Measurements from ENCODE around the gene HERC4. TPM values are rescaled to one million over a fixed set of nuclear protein-coding genes. Genes with fewer than 3 reads are reported as not detected.

The HERC4 gene
- polyA plus RNA-seq, 4 donors, result 13.5 to 40.5 (median 30.7) TPM

Other genes starting within 250 kb of the HERC4 start
- 1 to 10 TPM; 4.6 to 7.8 (median 6.7) TPM for gene DNAJC12, start 237.1 kb downstream of the HERC4 start, polyA plus RNA-seq
- gene SIRT1, start 190.6 kb downstream of the HERC4 start, polyA plus RNA-seq, result 10 to 100 TPM in 2 of 4 donors, 1 to 10 TPM in 2; 8.9 to 23.0 (median 10.4) TPM
- under 1 TPM; under 0.01 to 0.54 (median 0.12) TPM for gene MYPN, start 34.2 kb upstream of the HERC4 start, polyA plus RNA-seq
- gene ATOH7, start 156.8 kb upstream of the HERC4 start, polyA plus RNA-seq, result 1 to 10 TPM in 2 of 4 donors, under 1 TPM in 2; 0.30 to 3.0 (median 1.2) TPM